Right ventricle myocardium inferior (tissue), 1 donor: Measurements from ENCODE around the gene PDE2A. TPM values are rescaled to one million over a fixed set of nuclear protein-coding genes. Genes with fewer than 3 reads are reported as not detected.
"Not testable (repeated sequence)": the region's sequence is repeated elsewhere in the genome, so short reads cannot be mapped to it uniquely, and the experiment has no call there.

Source experiments
- ATAC-seq: fragments of 200-7000 bp; cut with Tn5 transposase; one replicate; pipeline ENCODE4 v1.9.1; 2020; ENCODE audit warnings: mild to moderate bottlenecking, moderate library complexity
- DNase-seq: peaks from one replicate; pipeline ENCODE4 v3.0.0; 2021; ENCODE audit errors: missing footprints
- intact Hi-C: fragments of 100-400 bp; cut with DNase I; formaldehyde crosslinking; loops from one replicate; pipeline ENCODE4 v1.11.0; 2022
- total RNA-seq: library from RNA; stranded (reverse); fragmentation: NEBNext Ultra II Directional; extraction: Animal tissue kit (Norgen Biotek cat#: 25700); gene quantifications from one replicate; pipeline ENCODE4 v1.2.1, GENCODE V29; 2021
- donor health status: DM: no; HTN: yes; CAD: no; lungs with severe emphysema.

The PDE2A gene
- total RNA-seq, 1 donor from 2014 or later, result 41.2 TPM

DNA sequence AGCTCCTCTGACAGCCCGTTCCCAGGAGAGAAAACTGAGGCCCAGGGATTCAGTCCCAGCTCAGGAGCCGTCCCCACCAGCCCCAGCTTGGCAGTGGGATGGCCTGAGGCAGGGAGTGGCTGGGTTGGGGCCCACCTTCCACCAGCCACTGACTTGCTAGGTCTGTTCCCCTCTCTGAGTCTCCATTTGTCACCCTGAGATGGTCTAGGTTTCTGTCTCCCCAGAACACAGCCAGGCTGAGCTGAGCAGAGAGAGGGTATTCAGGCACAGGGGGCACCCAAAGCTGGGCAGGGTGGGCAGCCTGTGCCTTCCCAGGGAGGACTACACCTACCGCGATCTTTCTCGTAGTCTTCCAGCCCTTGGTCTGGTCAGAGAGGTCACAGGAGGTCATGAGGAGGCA is 95.7 kb downstream of the PDE2A start:
- ATAC-seq (no peak), DNase-seq (no peak)
- intact Hi-C loops, result no loop called here

GRCh38 chr11:72578051-72578450 is 96.2 kb downstream of the PDE2A start:
- peak; percentile 37 for DNase-seq
- no peak for ATAC-seq
- intact Hi-C loops, result no loop called here

DNA sequence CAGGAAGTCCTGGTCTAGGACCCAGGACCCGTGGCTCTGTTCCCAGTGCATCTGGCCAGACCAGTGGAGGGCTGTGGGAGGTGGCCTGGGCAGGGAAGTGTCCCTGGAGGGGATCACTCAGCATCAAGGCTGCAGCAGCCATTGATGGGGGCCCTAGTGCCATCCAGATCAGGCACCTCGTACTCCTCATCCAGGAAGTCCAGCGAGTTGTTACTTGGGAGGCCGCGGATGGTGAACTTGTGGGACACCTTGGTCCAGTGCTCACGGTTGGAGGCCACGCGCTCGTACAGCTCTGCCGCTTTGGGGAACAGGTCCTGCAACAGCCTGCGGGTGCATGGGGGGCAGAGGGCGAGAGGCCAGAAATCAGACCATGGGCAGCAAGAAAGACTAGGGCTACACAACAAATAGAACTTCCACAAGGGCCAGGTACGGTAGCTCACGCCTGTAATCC is 96.9 kb downstream of the PDE2A start:
- ATAC-seq, result no peak
- DNase-seq, result peak; percentile 22
- intact Hi-C loops, result no loop called here

DNA sequence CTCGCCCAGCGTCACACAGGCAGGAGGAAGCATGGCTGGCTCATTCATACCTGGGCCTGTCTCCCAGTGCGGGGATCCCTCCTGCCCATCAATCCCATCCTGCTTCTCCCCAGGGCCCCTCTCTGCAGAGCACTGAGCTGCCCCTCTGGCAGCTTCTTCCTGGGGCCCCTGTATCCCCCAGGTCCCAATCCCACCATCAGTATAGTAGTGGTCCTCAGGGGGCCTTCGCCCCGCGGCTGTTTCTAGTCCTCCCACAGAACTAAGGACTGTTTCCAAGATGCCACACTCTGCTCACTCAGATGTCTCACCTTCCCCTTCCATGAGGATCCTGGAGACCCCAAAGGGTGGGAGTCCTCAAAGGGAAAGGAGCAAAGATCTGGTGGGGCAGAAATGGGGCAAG is 97.6 kb downstream of the PDE2A start:
- ATAC-seq (peak; percentile 14), DNase-seq (peak; percentile 22)
- intact Hi-C loops, result no loop called here

DNA sequence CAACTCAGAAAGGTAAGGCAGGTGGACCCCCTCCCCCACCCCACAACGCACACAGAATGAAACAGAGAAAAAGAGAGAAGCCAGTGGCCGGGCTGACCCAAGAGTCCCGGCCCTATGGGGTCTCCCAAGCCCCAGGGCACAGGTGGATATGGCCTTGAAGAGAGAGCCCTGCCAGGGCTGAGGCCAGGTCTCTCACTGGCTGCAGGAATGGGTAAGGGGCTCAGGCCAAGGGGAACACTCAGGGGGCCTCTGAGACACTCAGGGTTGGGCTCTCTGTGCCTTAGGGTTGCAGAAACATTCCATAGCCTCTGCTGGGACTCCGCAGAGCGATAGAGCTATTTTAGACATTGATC is 98.0 kb downstream of the PDE2A start:
- intact Hi-C loops, result no loop called here

GRCh38 chr11:72575533-72576242 is 98.5 kb downstream of the PDE2A start:
- ATAC-seq, result no peak
- intact Hi-C loops, result no loop called here
- DNase-seq, result peak; percentile 32

More for the DNA sequence above, 98.0 kb downstream of the PDE2A start:
- DNase-seq (peak; percentile 15), ATAC-seq (no peak)

DNA sequence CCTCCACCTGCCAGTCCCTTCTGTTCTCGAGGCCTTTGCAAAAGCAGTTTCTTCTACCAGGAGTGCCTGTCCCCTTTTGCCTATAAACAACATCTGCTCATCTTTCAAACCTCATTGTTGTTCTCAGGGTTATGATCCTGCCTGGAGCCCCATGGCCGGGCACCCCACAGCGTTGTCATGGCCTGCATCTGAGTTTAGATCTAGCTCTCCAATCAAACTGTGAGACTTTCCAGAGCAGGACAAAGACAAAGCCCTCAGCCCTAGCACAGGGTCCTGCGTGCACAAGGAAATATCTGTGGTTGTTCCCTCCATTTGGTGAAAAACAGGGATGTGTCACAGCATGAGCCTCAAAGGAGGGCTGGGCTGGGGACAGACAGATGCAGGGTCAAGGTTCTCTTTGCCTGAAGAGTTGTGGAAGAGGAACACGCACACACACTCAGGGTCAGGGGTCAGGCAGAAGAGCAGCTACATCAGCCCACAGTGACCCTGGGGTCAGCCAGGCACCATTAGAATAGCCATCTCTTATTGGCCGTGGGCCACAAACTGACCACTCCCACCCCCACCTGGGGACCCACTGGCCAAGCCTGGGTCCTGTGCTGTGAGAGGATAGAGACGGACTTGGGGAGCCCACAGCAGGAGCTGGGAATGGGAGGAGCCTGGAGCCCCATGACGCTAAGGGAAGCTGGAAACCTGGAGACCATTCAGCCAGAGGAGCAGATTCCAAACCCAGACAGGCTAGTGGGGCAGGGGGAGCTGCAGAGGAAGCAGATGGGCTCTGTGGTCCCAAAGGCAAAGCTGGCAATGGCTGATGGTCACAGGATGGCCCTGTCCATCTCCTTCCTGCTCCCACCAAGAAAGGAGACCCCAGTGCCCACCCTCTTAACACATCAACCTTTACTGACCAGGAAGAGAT is 99.4 kb downstream of the PDE2A start:
- intact Hi-C loops, result loop anchor here (5.0 kb wide), 1 partner anchor 103 kb away; no protein-coding TSS in a partner anchor
- no peak for ATAC-seq
- DNase-seq, result peak; percentile 37

GRCh38 chr11:72573855-72574445 is 100.3 kb downstream of the PDE2A start:
- intact Hi-C loops, result loop anchor here (5.0 kb wide), 1 partner anchor 102 kb away; no protein-coding TSS in a partner anchor
- no peak for DNase-seq
- ATAC-seq, result no peak

- ATAC-seq (peak; percentile 68), DNase-seq (no peak)
- intact Hi-C loops, result loop anchor here (5.0 kb wide), 1 partner anchor 101 kb away; no protein-coding TSS in a partner anchor
Observed at GRCh38 chr11:72573072-72573854, 101.0 kb downstream of the PDE2A start.

- not testable (repeated sequence) for ATAC-seq, DNase-seq
- intact Hi-C loops, result loop anchor here (5.0 kb wide), 1 partner anchor 100 kb away; no protein-coding TSS in a partner anchor
Observed at GRCh38 chr11:72572540-72572939, 101.7 kb downstream of the PDE2A start.

GRCh38 chr11:72570893-72571661 is 103.1 kb downstream of the PDE2A start:
- DNase-seq (no peak), ATAC-seq (no peak)
- intact Hi-C loops, result loop anchor here (5.0 kb wide), 1 partner anchor 99 kb away; no protein-coding TSS in a partner anchor

DNA sequence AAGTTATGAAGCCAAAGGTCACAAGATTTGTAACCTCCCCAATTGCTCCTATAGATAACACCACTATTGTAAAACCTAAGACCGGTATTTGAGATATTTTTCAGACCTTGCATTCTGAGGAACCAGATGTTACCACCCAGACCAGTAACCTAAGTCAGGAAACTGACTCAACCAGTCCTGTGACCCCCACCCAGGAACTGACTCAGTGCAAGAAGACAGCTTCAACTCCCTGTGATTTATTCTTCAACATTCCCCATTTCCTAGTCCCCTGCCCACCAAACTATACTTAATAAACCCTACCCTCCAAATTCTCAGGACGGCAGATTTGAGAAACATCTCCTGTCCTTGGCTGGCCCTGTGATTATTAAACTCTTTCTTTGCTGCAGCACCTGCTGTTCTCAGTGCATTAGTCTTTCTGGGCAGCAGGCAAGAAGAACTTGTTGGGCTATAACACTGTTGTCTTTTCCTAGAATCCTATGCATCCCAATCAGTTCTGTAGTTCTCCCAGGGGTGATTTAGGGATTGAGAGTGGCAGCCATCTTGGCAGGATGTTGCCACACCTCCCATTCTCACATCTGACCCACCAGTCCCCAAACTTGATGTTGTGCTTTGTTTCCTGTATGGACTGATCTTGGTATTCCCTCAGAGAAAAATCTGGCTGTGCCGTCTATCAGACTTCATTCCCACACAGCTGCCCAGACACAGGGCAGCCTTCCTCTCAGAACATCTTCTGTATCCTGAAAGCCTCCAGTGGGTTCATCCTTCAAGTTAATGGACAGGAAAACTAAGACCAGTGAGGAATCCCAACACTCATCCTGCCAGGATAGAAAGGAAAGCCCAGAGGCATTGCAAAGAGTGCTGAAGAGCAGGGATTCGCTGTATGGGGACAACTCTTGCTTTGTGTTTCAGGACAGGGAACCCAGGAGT is 104.0 kb downstream of the PDE2A start:
- intact Hi-C loops, result loop anchor here (5.0 kb wide), 1 partner anchor 98 kb away; no protein-coding TSS in a partner anchor
- no peak for DNase-seq
- ATAC-seq, result no peak

- DNase-seq (no peak), ATAC-seq (no peak)
- intact Hi-C loops, result no loop called here
Observed at GRCh38 chr11:72568861-72569260, 105.4 kb downstream of the PDE2A start.

GRCh38 chr11:72562431-72562830 is 111.8 kb downstream of the PDE2A start:
- intact Hi-C loops, result no loop called here

DNA sequence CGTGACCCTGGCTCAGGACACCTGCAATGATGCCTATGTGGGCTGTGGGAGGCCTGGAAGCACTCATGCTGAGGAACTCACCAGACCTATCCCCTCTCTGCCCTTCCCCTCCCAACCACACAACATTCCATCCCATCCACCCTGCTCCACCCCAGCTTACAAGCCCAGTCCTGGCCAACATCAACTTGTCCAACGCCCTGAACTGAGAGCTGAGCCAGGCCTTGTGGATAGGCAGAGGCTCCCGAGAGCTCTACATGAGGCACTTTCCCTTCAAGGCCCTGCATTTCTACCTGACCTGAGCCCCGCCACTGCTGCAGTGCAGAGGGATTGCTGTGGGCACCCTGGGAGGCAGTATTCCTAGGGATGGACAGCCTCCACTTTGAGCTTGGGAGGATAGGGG is 112.4 kb downstream of the PDE2A start:
- ATAC-seq (no peak), DNase-seq (no peak)
- intact Hi-C loops, result no loop called here

More at GRCh38 chr11:72562431-72562830, 111.8 kb downstream of the PDE2A start:
- ATAC-seq (no peak), DNase-seq (no peak)

GRCh38 chr11:72560864-72561263 is 113.4 kb downstream of the PDE2A start:
- ATAC-seq, DNase-seq, intact Hi-C loops: not testable (repeated sequence)

GRCh38 chr11:72556433-72556832 is 117.8 kb downstream of the PDE2A start:
- intact Hi-C loops, result no loop called here
- ATAC-seq, result no peak
- no peak for DNase-seq
